8988T (cell line): ENCODE data around the gene MYO3B.
"Not testable (repeated sequence)": the region's sequence is repeated elsewhere in the genome, so short reads cannot be mapped to it uniquely, and the experiment has no call there.

ENCODE experiments used
- DNase-seq: peaks from one replicate; pipeline ENCODE4 v3.0.0; 2011

MYO3B gene

DNA sequence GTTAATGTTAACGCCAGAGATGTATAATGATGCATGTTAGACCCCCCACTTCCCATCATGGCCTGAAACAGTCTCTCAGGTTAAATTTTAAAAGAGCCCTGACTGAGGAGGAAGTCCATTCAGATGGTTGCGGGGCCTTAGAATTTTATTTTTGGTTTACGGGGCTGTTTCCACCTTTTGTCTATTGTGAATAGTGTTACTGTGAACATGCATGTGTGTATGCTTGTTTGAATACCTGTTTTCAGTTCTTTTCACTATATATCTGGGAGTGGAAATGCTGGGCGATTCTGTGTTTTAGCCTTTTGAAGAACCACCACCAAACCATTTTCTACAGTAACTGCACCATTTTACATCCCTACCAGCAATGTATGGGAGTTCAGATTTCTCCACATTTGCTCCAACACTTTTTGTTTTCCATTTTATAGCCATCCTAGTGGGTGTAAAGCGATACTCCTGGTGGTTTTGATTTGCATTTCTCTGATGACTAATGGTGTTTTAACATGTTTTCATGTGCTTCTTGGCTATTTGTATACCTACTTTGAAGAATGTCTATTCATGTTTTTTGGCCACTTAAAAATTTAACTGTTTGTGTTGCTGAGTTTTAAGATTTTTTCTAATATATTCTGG lies 133.0 kb downstream of the MYO3B start:
- no peak for DNase-seq

DNA sequence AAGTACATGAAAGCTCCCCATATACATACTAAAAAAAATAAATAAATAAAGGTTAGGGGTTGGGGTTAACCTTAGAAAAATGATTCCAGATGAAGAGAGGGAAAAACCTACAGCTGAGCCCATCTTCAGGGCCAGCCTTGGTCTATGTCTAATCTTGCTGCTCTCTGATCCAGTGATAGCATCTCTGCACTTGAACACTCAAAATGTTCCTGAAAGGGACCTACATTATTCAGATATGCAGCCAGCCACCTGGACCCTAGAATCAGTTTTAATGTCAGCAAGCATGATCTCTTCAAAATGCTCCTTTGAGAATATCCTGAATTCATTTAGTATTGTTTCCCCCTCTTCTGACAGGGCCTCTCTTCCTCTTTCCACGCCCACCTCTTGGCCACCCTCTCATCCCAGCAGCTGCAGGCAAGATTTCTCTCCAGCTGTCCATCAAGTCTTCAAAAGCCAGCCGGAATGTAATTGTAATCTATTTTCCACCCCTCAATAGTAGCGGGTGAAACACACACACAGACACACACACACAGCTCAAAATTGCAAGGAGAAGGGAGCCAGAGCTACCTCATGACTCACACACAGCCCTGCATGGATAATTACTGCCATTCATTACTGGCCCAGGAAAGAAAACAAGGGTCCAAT lies 135.5 kb downstream of the MYO3B start:
- DNase-seq = no peak

DNA sequence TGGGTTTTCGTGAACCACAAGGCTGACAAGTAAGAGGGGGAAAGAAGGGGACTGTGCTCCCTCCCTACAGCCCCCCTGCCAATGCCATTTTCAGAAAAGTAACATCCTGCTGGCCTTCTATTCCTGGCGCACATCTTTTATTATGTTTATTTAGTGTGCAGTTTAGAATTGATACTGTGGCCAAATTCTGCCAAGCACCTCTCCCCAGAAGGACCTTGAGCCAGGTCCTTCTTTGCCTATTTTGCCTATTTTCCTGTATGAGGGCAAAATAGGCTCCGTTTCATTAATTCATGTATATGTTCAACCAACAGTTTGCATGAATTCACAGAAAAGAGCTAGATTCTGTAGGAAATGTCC lies 136.0 kb downstream of the MYO3B start:
- DNase-seq = no peak

DNA sequence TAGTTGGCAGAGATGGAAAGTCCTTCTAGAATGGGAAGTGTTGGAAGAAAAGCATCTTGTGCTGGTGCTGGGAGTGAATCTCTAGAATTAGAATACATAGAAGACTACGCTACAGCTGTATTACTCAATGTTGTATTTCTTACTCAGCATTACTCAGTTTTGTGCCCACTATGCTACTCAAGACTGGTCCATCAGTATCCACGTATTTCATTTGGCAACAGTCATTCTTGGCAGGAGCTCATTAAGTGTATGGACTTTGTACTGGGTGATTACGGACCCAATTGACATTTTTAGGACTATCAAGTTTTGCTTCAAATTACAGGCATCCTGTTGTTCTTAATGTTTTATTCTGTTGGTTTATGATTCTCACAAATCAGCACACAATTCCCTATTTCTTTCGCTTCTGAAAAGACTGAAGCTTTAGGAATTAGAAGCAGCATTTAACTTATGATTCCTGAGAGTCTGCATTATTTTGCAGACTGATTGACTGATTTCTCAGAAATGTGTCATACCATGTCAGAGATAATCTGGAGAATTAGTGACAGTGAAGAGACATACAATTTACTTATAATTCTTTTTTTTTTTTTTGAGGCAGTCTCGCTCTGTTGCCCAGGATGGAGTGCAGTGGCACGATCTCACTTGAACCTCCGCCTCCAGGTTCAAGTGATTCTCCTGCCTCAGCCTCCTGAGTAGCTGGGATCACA lies 136.9 kb downstream of the MYO3B start:
- no peak for DNase-seq

DNA sequence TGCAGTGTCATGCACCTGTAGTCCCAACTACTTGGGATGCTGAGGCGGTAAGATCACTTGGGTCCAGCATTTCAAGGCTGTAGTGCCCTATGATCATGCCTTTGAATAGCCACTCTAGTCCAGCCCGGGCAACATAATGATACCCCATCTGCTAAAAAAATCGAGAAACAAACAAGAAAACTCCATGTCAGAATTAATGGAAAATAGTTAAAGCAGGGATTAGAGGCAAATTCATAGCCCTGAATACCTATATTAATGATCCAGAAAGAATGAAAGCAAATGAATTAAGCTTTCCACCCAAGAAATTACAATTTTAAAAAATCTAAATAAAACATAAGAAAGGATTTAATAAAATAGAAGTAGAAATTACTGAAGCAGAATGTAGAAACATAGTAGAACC lies 143.0 kb downstream of the MYO3B start:
- no peak for DNase-seq

DNA sequence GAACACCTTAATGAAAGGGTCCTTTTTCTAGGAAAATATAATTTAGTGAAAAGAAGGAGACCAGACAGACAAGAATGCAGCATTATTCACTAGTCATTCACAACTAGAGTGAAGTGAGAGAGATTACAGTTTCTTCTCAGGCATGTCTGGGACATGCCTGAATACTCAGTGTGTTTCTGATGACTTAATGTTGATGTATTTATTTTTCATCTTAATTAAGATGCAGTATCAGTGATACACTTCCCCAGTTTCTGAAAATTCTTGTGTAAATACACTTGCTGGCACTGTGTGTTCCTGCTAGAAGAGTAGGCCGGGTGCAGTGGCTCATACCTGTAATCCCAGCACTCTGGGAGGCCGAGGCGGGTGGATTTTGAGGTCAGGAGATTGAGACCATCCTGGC lies 143.6 kb downstream of the MYO3B start:
- no peak for DNase-seq

DNA sequence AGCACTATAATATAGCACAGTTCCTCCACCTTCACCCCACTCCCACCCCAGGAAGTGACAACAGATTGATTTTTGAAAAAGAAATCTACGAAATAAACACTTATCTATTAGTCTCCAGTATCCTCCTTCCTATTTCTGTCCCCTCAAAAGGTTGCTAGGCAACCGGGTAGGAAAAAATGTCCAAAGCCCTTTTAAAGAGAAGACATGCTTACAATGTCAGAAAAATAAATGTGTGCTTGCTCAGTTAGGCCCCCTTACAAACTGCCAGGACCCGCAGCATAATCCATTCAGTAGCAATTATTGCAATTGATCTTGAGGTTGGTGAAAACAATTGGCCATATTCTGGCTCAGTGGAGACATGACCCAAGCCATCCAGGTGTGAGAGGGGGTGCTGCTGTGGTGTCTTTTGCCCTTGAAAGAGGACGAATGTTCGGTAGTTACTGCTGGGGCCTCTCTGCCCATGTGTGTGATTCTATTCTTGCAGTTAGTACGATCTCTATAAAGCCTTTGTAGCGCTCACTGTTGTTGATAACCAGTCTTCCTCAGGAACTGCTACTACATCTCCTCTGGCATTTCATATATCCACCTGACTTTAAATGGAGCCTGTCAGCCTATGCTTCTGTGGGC lies 144.3 kb downstream of the MYO3B start:
- DNase-seq = no peak

DNA sequence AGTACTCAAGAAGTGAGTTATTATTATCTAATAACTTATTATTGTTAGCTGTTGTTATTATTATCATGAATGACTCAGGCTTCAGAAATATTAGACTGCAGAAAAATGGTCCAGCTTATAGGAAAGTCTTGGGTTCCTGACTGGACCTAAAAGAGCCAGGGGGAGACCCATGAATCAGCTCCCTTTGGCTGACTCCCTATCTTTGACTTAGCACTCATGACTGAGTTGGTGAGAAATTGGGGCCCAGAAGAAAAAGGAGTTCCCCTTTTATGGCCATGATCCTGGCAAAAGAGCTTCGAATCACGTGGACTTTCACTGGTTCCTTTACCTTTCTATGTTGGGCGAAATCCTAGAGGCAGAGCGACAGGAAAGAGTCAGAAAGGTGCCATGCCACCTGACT lies 145.8 kb downstream of the MYO3B start:
- no peak for DNase-seq

DNA sequence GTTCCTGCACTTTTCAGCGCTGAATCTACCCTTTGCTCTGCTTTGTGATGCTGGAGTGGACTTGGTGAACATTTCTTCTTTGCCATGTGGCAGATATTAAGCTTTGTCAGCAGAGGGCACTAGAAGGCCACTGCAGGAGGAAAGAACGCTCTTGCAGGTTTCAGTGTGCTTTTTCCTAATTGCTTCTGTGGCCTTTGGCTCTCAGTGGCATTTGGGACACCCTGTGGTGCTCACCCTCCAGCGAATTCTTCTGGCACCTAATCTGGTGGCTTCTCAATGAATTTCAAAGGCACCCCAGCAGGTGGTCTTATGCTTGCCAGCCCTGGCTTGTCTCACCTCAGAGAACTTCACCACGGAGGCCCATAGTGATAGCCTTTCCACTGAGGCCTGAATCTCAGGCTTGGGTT lies 146.7 kb downstream of the MYO3B start:
- DNase-seq = no peak

DNA sequence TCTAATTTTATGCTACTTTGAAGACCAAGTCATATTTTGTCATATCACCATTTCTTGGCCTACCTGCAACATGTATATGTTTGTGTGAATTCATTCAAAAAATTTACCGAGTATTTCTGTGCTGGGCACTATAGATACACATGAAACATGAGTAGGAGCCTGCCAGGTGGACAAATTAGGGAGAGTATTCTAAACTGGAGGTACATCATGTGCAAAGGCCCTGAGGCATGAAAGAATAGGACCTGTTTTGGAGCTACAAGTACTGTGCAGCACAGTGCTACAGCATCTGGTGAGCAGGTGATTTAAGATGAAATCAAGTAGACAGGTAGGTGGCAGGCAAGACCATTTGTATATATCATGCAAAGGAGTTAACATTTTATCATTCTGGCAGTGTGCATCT lies 152.9 kb downstream of the MYO3B start:
- DNase-seq = no peak

DNA sequence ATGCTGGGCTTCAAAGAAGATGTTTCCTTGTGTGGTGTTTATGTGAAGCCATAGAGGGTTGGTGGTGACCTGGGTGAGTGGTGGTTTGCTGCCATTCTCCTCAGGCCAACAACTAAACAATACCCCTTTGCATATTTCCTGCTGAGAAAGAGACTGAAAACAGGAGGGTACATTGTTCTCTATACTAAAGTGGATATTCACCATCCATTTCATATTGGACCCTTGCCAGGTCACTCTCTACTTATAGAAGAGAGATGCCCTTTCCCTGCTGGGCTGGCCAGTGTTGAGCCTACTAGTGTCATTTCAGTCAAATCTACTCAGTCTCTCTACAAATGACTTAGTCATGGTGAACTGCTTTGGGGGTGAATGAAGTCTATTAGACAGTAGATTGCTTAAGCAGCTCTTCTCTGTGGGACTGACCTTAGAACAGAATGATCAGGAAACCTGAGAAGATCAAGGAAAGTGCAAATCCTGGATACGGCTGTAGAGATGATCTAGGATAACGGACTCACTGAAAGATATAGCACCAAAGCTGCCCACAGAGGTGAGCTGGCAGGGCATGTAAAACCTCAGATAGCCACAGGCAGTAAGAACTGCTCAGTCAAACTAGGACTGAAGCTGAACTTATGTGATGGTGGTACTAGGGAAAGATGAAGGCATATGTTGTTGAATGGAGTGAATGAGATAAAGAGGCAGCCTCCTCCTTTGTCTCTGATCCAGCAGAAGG lies 154.9 kb downstream of the MYO3B start:
- no peak for DNase-seq

DNA sequence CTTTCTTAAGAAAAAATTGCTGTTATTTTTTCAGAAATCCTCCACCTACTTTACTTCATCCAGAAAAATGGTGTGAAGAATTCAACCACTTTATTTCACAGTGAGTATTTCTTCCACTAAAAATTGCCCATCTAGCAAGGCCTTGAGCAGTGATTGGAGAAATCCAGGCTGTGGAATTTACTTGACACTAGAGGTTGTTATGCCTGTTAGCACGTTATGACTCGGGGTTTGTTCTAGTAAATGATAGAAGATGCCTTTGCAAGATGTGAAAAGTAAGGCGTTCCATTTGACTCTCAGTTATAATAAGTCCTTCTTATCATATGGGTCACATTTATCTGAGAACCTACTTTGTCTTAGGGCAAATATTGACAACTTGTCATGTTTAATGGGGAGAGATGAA lies 157.4 kb downstream of the MYO3B start:
- DNase-seq = no peak

DNA sequence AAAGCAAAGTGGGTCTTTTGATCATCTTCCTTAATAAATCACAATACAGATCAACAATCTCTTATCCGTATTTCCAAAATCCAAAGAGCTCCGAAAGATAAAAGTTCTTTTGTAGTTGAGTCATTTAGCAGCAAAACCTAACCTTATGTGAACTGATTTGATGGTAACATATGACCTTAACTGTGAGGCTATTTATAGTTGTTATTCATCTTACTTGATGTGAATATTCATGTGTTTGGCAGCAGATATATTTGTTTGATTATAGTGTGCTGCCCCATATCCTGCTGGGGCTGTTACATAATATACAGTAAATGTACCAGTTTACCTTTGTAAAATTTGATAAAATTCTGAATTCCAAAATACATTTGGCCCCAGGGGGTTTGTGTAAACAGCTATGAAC lies 158.5 kb downstream of the MYO3B start:
- DNase-seq = no peak

DNA sequence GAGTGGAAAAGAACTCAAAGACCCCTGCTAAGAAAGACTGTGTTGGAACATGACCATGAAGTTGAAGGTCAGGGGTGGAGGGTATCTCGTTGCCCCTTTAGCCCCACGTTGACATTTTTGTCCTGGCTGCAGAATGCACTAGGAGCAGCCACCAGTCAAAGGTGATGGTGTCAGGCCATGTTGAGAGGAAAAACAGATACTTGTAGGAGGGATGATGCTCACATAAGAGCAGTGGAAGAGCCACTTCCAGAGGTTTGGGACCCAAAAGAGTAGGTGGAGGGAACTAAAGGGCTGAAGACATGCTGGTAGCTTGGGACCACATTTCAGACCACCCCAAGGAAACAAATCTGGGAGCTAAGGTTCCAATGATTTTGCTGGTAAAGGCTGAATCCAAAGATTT lies 159.0 kb downstream of the MYO3B start:
- no peak for DNase-seq

DNA sequence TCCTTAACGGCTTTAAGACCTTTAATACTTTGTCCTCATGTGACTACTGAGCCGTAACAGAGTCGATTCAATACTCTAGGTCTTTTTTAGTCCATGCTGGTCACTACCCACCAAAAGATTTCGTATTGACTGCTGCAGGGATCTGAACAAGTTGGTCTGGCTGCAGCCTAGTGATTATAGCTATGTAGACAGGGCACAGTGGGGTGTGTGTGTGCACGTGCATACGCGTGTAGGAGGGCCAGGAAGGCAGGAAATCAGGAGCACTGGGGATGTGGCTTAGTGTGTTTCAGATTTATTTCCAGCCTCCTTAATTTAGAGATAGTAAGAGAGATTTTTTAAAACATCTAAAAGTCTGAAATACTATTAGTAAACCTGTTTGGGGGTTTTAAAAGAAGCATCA lies 161.4 kb downstream of the MYO3B start:
- no peak for DNase-seq

DNA sequence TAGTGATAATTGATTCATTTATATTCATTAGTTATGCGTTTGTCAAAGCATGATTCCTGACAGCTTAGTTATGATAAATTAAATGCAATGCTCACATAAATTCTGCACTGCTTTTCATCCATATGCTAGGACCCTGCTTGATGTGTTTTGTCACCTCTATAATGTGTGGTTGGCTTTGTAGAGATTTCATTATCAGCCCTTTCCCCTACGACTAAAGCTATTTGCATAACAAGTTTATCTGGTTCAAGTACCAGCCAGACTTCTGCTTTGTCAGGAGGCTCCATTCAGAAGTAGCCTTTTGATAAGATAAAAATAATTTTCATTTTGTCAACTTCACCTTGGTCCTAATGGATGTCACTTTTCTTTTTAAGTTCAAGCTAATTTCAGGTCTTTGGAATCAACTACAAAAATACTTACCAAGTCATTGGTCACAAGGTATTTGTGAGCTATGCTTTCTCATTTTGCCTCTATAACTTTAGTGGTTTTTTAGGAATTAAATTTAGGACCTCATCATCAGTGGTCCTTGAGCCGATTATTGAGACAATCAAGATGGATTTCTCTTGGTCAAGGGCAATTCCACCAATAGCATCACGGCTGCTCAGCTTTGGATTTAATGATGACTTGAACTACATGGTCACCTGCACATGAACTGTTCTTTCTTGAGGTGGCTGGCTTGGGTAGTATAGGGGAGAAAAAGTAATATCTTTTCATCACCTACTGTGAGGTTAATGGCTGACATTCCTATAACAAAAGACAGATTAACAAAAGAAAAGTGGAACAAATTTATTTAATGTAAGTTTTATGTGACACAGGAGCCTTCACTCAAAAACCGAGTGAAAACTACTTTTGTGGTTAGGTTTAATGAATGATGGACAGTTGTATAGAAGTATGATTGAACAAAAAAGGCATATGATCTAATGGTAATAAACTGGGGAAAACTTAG lies 162.1 kb downstream of the MYO3B start:
- DNase-seq = no peak

DNA sequence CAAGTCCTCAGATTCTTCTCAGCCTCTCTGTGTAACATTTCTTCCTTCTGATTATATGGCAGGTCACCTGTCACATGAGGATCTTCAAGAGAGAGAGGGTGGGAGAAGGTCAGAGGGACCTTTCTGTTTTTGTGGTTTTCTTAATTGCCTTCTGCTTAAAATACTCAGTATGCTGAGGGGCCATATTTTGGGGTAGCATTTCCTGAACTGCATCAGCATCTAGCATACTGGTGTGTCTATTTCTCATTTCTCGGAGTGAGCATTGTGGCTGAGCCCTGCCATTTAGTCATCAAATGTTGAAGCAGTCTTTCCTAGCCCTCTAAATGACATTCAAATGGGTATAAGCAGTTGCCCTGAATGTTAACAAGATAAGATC lies 162.7 kb downstream of the MYO3B start:
- DNase-seq = no peak

DNA sequence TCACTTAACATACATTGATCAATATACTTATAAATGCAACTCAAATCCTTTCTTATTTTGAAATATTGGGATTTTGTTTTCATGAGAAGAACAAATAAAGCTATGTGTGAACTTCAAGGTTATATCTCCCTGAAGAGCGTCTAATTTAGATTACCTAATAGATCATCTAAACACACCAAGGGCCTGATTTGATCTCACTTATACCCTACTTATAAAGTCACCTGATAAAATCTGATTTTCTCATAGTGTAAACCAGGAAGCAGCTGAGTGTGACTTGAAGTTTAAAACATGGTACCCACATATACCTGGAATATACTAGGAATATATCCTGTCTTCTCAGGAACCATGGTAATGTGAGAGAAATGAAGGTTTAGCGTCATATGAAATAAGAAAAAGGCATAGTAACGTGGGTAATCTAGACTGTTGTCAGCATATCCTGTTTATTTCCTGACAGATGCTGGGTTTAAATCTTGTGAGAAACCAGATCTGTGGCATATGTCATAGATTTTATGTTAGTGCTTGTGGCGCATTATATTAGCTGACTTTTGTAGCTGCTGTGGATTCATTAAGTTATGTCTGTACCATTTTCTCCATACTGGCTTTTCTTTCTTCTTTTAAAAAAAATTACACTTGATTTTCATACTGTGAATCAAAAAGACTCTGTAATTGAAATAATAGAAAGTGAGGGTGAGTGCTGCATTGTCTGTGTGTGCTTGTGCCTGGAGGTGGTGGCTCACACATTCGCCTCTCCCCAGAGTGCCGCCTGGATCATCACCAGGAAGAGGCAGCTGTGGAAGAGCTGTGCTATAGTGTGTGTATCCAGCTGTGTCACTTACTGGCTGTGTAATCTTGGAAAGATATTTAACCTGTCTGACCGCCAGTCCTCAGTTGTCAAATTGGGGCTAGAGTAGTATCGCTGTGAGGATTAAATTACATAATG lies 164.0 kb downstream of the MYO3B start:
- no peak for DNase-seq

DNA sequence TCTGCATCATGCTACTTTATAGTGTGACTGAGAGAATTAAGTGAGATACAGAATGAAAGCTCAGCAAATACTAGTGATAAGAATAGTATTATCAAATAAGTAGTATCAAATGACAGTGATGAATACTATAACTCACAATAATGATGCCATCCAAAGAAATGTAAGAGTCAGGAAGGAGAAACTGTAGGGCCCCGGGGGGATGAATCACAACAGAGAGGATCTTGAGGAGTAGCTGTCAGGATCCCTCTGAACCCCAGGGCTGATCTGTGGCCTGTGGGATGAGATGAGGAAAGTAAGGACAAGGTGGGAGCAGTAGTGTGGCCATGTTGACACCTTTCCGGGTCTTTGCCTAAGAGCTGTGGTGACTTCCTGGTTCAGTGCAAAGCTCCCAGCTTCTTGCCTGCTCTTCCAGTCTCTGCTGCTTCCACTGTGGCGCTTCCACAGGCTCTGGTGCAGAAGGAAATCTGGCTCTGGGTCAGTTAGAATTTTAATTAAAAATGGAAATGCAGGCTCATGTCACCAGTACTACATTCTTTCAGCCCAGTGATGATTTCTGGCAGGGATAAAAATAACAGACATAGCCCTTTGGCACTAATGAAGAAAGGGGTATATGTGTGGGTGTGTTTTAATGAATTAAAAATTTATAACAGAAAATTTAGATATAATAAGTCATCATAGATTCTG lies 166.9 kb downstream of the MYO3B start:
- DNase-seq = no peak

DNA sequence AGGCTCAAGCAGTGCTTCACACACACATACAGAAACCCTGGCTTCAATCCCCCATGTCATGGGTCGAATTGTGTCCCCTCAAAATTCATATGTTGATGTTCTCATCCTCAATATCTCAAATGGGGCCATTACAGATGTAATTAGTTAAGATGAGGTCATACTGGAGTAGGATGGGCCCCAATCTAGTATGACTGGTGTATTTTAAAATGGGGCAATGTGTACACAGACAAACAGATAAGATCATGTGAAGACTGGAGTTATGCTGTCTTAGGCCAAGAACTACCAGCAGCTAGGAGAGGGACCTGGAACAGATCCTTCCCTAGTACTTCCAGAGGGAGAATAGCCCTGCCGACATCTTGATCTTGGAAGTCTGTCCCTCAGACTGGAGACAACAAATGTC lies 167.7 kb downstream of the MYO3B start:
- no peak for DNase-seq

DNA sequence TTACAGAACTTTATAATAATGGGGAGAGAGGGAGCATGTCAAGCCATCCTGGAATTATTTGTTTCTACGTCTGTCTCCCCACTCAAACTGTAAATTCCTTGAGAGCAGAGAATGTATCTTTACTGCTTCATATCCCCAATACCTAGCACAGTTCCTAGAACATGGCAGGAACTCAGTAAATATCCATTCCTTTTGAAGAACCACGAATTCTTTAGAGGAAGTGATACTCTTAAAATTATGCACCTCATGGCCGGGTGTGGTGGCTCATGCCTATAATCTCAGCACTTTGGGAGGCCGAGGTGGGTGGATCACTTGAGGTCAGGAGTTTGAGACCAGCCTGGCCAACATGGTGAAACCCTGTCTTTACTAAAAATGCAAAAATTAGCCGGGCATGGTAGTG lies 171.3 kb downstream of the MYO3B start:
- DNase-seq = not testable (repeated sequence)
